ENCODE measurements around the gene KIF26B. TPM values are rescaled to one million over a fixed set of nuclear protein-coding genes. Genes with fewer than 3 reads are reported as not detected.

The KIF26B gene
- total and polyA plus RNA-seq, 2 of the 4 experiments (the other 2 are of a cell fraction), result 0.53 to 0.54 TPM

DNA sequence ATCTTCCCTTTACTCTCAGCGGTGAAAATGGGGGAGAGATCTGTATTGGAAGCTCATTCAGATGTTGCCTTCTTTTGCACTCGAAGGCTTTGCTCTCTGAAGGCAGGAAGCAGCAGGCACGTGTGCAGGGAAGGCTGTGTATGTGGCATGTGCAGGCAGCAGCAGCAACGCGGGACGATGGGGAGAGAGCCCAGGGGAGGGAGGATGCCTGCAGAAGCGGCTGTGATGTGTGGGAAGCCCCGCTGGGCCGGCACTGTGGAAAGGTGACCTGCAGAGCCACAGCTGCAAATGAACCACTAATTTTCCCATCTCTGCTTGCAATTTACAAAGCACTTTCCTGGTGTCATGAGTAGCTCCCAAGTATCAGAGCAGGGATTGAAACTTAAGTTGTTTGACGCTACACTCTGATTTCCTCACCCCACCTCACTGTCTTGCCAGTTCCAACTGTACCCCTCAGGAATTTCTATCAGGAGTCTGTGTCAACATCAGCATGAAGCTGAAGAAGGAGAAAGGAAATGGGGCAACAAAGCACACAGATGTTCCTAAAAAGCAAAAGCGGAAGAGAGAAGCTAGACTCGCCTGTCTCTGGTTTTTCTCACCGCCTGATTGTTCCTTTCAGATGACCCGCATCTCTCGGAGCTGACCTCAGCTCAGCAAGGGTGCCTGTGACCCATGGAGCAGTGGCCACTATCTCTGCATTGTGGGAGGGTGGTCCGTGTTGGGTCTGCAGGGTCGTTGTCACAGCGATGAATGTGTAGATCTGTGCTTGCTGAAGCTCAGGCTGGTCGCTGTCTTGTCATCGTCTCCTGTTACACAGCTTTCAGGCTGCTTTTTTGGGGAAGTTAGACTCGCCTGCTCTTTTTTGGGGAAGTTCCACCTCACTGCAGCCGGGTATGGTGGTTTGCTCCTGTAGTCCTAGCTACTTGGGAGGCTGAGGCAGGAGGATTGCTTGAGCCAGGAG is 156.1 kb downstream of the KIF26B start (continued):
- TF ChIP-seq SMC3 (IDR thresholded peaks at IDR 0.05; ENCODE audit: low read depth, low read length) (no peak), CHD1 (IDR thresholded peaks at IDR 0.05; ENCODE audit: low read depth, low read length) (no peak)

DNA sequence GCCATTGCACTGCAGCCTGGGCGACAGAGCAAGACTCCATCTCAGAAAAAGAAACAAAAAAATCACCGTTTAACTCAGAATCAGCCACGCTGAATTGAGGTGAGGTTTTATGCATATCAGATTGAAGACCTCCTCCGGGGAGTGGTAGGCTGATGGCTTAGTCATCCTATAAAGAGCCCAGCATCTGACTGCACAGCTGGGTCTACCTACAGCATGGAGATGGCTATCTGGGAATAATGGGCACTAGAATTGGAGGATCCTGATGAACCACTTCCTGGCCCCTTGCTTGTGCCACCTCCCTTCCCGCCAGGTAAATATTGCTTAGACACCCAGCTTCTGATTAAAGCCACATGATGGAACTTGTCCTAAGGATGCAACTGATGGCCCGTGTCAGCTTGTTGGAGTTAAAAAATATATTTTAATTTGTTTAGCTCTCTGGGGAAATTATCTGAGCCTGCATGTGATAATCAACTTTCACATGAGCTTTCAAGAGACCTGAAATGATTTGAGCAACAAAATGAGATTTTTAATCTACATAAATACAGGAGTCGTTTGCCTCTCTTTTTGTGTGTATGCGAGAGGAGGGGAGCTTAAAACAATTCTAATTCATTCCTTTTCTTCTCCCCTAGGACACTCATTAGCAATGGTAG is 157.2 kb downstream of the KIF26B start:
- no peak overlapping the region for H3K4me3 ChIP-seq (ENCODE audit: insufficient read depth, low read depth, low read length)
- in situ Hi-C loops (cut with MboI; ENCODE audit: low sequenced_read_pairs) (no loop called here), dilution Hi-C loops (cut with HindIII; ENCODE audit: low sequenced_read_pairs, unreplicated experiment) (no loop called here), intact Hi-C loops (cut with micrococcal nuclease) (no loop called here)
- ChIA-PET CTCF (no interaction called here), POLR2A (ENCODE audit: unreplicated experiment) (no interaction called here)
- BruUV-seq (replicated peaks), result no TSS peak
- no peaks in the 10 kb centered on the region for H3K27me3 ChIP-seq (ENCODE audit: control insufficient read depth, insufficient read depth, low read length)
- WGBS, 2 experiments (ENCODE audit: extremely low coverage in 2 of 2, insufficient read length in 1 of 2), result 100% methylated on average over 1 of the region's 8 CpGs; no CpG with 5 or more reads in 1 of the 2 experiments
- no peak overlapping the region for H4K91ac ChIP-seq (ENCODE audit: insufficient read depth, low read depth, low read length)
- no peaks in the 10 kb centered on the region for H4K20me1 ChIP-seq (ENCODE audit: insufficient read depth, low read length)
- peaks cover 5% of the 10 kb centered on the region; the same call in 1 of the 2 replicates for H3K4me1 ChIP-seq (ENCODE audit: control insufficient read depth, insufficient read depth, low read length)
- no peak overlapping the region for H3K56ac ChIP-seq (ENCODE audit: extremely low read depth, insufficient read depth, low read length)
- H3K23ac ChIP-seq (ENCODE audit: low read depth, low read length), result no peak overlapping the region
- H3K36me3 ChIP-seq (ENCODE audit: control insufficient read depth, insufficient read depth, low read length), result no peaks in the 10 kb centered on the region
- H2AK9ac ChIP-seq (replicated peaks; ENCODE audit: low read depth, low read length, poor library complexity), result no peak overlapping the region
- no peak overlapping the region for H4K5ac ChIP-seq (ENCODE audit: low read depth, low read length)
- no peak overlapping the region for H3K9ac ChIP-seq (ENCODE audit: low read depth, low read length)
- H2BK20ac ChIP-seq (ENCODE audit: low read depth, low read length), result no peak overlapping the region
- H2AFZ ChIP-seq (replicated peaks; ENCODE audit: low read length, poor library complexity), result no peak overlapping the region
- no peak overlapping the region for H4K8ac ChIP-seq (ENCODE audit: low read depth in 2 of 2, low read length in 2 of 2)
- H2AK5ac ChIP-seq (ENCODE audit: low read depth, low read length), result no peak overlapping the region
- no peaks in the 10 kb centered on the region for H3K9me3 ChIP-seq (ENCODE audit: control insufficient read depth, insufficient read depth, low read length)
- TF ChIP-seq CHD1 (IDR thresholded peaks at IDR 0.05; ENCODE audit: low read depth, low read length) (no peak), RAD21 (IDR thresholded peaks at IDR 0.05; ENCODE audit: low read length) (no peak), SMC3 (IDR thresholded peaks at IDR 0.05; ENCODE audit: low read depth, low read length) (no peak), NFE2L2 (IDR thresholded peaks at IDR 0.05; ENCODE audit: low read depth, low read length) (no peak), RFX5 (IDR thresholded peaks at IDR 0.05; ENCODE audit: low read depth, low read length) (no peak), MXI1 (IDR thresholded peaks at IDR 0.05; ENCODE audit: borderline replicate concordance, low read depth, low read length) (no peak), USF2 (IDR thresholded peaks at IDR 0.05; ENCODE audit: low read depth, low read length) (no peak)
- no peak overlapping the region for H3K27ac ChIP-seq (ENCODE audit: insufficient read depth, low read length)
- no peak overlapping the region for H2BK15ac ChIP-seq (ENCODE audit: low read depth, low read length)
- H3K4me2 ChIP-seq (ENCODE audit: low read depth, low read length), result no peak overlapping the region
- H3K9me1 ChIP-seq (ENCODE audit: insufficient read depth, low read length), result no peaks in the 10 kb centered on the region
- H3K14ac ChIP-seq (replicated peaks; ENCODE audit: low read depth, low read length), result no peak overlapping the region
- H3K79me1 ChIP-seq (ENCODE audit: low read depth in 1 of 2, low read length in 2 of 2), result no peaks in the 10 kb centered on the region
- no peak for DNase-seq
- no peak overlapping the region for H3K4ac ChIP-seq (ENCODE audit: low read depth, low read length)
- H2BK120ac ChIP-seq (ENCODE audit: low read depth, low read length), result no peak overlapping the region
- no peak overlapping the region for H3K18ac ChIP-seq (ENCODE audit: low read depth, low read length)
- no peak overlapping the region for H2BK5ac ChIP-seq (ENCODE audit: low read depth, low read length, poor library complexity, severe bottlenecking)
- ATAC-seq (ENCODE audit: low read depth), result no peak

Measured in IMR-90 (cell line).